GM18507 (cell line): ENCODE data around the gene UBFD1.
"Not testable (repeated sequence)": the region's sequence is repeated elsewhere in the genome, so short reads cannot be mapped to it uniquely, and the experiment has no call there.

Experiments used
- DNase-seq: peaks from one replicate; pipeline ENCODE4 v3.0.0; 2011; ENCODE audit warnings: low read depth; ENCODE audit not compliant: insufficient read length; ENCODE audit errors: extremely low spot score
- FAIRE-seq: peaks from 2 replicates; lab custom pipeline; 2011; peaks lifted over from hg19 to GRCh38; lab: Jason Lieb, UNC

The UBFD1 gene, protein sequence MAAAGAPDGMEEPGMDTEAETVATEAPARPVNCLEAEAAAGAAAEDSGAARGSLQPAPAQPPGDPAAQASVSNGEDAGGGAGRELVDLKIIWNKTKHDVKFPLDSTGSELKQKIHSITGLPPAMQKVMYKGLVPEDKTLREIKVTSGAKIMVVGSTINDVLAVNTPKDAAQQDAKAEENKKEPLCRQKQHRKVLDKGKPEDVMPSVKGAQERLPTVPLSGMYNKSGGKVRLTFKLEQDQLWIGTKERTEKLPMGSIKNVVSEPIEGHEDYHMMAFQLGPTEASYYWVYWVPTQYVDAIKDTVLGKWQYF

DNA sequence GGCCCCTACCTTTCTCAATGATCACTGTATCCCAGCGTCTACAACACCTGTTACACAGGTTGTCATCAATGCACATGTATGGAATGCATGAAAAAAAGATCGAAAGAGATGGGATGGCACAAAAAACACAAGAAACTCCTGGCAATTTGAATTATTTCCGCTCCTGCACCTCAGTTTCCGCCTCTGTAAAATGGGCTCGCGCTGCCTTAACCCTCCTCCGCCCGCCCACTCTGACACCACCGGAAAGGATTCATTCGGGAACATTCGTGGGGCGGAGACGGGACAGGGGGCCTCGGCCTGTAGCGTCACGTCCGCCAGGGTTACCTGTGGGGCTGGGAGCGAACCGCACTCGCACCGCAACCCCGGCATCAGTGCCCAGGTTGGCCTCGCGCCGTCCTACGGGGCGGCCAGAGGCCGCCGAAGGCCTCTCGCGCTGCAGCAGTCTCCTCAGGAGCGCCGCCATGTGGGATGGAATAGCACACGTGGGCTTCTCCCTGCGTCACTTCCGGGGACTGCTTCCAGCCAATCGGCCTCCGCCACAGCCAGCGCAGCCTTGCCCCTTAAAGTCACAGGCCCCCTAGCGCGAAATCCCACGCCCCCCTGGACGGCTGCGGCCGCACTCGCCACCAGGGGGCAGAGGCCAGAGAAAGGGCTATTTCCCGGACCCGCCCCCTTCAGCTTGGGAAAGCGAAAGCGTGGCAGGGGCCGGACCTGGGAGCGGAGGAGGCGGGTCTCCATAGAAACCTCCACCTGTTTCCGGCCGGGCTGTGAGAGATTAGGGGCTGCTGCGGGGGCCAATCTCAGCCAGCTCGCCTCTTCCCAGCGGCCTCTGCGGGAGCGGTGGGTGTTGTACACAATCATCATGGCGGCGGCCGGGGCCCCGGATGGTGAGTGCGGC lies at the start of gene UBFD1, which contains the start of gene EARS2:
TSS of gene UBFD1 (plus strand) at position 847 of the 898 bp plus-strand sequence. CDS start at position 863, 16 bp downstream.
TSS of gene EARS2 (minus strand) at position 470 of the 898 bp plus-strand sequence. CDS start at position 463, 7 bp downstream.
- FAIRE-seq = peak; percentile 94
- DNase-seq = peak; percentile 88

DNA sequence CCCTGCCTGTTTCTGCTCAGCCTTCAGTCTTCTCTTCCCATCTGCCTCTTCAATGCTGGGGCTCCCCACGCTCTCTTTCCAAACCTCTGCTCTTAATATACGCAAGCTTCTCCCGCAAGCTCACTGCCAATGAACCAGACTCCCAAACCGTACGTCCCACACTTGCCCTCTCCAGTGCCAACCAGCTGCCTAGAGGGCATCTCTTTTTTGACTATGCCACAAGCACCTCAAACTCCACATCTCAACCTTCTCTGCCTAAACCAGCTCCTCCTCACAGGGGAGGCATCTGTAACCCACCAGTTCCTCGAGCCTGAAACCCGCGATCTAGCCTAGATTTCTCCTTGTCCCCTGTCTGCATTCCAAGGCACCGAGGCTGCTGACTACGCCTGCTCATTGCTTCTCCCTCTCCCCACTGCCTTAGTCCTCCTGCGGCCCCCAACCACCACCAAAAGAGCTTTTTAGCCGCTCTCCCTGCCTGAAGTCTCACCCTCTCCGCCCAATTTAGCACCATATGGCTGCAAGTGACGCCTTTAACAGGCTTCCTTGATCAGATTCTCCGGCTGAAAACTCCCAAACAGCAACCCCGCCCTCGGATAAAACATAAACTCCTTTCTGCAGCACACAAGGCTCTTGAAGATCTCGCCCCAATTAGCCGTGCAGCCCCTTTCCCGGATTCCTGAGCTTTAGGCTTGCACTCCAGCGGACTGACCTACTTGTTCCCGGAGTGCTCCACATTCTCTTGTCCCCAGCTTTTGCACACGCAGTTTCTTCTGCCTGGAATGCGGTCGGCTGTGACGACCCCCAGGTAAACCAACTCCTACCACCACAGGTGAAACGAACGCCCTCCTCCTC lies 48.7 kb upstream of the UBFD1 start:
- DNase-seq = no peak
- peak; percentile 42 for FAIRE-seq

DNA sequence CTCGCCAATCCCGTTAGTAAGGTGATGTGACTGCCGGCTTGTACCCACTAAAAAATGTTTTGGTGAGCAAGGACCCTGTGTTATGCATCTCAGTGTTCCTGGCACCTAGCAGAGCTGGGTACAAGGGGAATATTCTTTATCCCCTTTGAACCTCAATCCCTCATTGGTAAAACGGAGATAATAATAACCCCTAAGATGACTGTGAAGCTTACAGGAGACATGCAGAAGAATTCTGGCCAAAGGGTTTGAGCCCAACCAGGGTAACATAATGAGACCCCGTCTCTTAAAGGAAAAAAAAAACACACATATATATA lies 48.1 kb upstream of the UBFD1 start:
- DNase-seq (no peak), FAIRE-seq (no peak)

DNA sequence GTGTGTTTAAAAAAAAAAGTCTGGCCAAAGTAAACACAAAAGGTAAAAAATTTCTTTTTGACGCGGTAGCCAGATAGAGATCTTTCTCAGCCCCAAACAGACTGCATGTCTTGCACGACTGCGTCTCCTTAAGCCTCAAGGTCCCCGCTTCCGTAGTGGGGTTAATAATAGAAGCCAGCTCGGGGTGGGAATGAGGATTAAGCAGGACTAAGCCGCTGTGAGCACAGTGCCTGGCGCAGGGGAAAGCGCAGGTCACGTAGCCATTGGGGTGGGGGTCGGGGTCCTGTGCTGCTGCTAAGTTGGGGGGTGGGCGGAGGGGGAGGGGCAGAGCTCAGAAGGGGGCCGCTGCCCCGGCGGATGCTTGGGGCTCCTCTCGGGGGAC lies 47.8 kb upstream of the UBFD1 start:
- DNase-seq (no peak), FAIRE-seq (no peak)

DNA sequence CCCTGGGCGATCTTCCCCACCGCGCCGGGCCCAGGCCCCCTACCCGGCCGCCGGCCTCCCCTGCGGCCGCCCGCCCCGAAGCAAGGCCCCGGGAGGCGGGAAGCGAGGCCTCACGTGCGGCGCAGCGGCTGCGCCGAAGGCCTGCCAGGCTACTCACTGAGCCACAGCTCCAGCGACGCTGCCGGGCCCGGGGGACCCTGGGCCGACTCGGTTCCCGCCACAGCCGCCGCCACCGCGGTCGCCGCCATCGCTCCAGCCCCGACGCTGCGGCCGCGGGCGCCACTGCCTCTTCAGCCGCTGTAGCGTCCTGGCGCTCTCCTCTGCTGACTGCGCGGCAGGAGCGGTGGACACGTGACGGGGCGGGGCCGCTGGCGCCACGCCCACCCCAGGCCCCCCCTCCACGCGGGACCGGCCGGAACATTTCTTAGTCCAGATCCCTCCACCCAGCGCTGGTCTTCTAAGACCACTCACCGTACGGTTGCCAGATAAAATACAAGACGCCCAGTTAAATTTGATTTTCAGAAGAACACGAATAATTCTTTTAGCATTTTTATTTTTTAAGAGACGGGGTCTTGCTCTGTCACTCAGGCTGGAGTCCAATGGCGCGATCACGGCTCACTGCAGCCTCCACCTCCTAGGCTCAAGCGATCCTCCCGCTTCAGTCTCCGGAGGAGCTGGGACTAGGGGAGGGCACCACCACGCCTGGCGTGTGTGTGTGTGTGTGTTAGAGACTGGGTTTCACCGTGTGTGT lies 47.2 kb upstream of the UBFD1 start, which contains the start of gene GGA2:
TSS of gene GGA2 (minus strand) at position 331 of the 751 bp plus-strand sequence. CDS start at position 248, 83 bp downstream.
- DNase-seq (peak; percentile 80), FAIRE-seq (peak; percentile 83)

DNA sequence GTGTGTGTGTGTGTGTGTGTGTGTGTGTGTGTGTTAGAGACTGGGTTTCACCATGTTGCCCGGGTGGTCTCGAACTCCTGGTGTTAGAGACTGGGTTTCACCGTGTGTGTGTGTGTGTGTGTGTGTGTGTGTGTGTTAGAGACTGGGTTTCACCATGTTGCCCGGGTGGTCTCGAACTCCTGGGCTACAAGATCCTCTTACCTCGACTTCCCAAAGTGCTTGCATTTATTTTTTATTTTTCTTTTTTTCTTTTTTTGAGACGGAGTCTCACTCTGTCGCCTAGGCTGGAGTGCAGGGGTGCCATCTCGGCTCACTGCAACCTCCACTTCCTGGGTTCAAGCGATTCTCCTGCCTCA lies 46.6 kb upstream of the UBFD1 start:
- DNase-seq, FAIRE-seq: not testable (repeated sequence)

DNA sequence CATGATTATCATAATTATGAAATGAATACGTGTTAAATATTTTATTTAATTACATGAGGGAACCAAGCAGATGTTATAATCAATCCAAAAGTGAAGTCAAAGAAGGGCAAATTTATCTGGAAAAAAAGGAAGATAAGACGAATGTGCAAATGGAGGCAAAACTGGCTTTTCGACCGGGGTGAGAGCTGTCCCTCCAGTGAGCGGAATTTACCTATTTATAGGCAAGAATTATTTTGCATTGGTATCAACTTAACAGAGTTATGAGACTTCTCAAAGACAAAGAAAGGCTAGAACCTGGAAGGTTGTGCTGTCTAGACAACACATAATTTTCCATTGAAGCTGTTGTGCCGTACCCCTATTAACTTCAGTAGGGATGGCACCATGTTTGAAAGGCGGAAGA lies 45.8 kb upstream of the UBFD1 start:
- FAIRE-seq = no peak
- DNase-seq = no peak

DNA sequence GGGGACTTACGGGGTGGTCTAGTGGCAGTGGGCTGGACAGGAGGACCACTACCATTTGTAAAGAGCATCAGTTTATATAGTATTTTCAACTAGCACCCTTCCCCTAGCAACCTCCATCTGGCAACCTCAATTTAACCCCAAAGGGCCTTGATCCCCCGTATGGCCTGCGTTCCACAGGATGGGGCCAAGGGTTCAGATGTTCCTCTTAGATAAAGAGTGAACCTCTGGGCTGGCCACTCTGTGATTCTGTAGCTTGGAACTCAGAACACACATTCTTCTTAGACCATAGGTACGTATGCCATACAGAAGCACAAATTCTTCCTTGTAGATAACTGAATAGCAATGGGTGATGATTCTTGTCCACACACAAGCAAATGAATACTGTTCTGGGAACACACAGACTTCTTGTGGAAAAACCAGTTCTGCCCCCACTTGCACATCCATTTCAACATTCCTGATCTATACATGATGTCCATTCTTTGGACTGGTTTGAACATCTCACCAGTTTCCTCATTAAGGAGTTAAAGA lies 45.3 kb upstream of the UBFD1 start:
- no peak for DNase-seq
- no peak for FAIRE-seq

DNA sequence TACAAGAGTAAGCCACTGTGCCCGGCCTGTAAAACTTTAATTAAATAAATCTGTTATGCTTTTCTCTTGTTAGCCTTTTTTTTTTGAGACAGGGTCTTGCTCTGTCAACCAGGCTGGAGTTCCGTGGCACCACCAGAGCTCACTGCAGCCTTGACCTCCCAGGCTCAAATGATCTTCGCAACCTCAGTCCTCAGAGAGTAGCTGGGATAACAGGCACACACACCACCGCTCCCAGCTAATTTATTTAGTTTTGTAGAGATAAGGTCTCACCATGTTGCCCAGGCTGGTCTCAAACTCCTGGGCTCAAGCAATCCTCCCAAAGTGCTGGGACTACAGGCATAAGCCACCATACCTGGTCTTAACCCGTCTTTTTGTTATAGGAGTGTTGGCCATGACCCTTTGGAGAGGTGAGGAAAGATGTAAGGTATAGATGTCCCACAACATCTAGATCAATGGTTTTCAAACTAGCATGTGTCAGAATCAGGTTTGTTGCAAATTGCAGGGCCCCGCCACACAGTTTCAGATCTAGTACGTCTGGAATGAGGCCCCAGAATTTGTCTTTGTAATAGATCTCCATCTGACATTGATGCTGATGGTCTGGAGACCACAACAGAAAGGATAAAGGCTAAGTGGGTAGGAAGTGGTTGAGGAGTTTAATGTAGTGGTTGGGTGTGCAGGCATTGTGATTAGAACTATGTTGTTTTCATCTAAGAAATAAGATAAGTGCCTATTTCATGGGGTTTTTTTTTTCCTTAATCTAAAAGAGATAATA lies 43.0 kb upstream of the UBFD1 start:
- no peak for DNase-seq

DNA sequence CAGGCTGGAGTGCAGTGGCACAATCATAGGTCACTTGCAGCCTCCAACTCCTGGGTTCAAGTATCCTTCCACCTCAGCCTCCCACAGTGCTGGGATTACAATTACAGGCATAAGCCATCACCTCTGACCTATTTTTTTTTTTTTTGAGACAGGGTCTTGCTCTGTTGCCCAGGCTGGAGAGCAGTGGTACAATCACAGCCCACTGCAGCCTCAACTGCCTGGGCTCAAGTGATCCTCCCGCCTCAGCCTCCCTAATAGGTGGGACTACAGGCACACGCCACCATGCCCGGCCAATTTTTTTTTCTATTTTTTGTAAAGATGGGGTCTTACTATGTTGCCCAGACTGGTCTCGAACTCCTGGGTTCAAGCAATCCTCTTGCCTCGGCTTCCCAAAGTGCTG lies 41.6 kb upstream of the UBFD1 start:
- FAIRE-seq = no peak
- no peak for DNase-seq

More for the DNA sequence above, 43.0 kb upstream of the UBFD1 start:
- FAIRE-seq = no peak

DNA sequence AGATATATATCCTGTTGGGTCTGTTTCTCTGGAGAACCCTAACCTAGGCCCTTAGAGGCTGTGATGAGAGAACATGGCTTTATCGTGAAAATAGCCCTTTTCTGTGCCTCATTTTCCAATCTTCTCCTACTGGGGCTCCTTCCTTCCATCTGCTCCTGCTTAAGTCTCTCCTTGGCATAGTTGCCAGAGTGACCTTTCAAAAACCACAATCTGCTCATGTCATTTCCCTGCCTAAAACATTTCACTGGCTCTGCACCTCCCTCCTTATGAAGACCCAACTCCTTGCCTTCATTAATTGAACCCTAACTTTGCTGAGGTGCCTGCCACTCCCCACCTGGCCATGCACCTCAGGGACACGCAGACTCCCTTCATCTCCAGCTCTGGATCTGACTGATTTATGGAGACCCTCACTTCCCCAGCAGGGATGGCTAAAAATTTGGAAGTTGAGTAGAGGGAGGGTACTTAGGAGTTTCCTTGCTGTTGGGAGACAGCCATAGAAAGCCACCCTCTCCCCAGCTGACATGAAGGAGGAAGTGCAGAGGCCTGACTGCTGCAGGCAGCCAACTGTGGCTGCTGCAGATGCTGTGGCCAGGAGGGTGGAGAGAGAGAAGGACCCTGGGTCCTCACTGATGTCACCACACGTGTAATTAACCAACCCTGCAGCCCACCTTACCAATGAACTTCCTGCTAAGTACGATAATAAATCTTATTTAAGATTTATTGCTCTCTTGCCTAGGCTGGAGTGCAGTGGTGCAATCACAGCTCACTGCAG lies 41.0 kb upstream of the UBFD1 start:
- no peak for FAIRE-seq
- no peak for DNase-seq

DNA sequence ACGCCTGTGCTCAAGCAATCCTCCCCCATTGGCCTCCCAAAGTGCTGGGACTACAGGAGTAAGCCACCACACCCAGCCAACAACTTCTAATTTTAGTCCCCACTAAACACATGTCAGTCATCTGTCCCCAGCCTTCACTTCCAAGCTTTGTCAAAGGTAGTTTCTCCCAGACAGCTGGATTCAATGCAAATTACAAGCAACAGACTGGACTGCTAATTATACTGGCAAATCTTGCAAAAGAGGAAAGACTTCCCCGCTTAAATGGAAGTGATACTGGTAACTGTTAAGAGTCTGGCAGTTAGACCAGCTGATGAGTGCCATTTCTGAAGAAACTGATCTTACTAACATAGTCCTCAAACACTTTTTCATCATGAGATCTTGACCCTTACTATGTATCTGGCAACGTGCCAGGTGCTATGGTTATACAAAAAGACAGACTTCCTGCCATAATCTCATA lies 39.1 kb upstream of the UBFD1 start:
- FAIRE-seq (peak; percentile 57), DNase-seq (no peak)

DNA sequence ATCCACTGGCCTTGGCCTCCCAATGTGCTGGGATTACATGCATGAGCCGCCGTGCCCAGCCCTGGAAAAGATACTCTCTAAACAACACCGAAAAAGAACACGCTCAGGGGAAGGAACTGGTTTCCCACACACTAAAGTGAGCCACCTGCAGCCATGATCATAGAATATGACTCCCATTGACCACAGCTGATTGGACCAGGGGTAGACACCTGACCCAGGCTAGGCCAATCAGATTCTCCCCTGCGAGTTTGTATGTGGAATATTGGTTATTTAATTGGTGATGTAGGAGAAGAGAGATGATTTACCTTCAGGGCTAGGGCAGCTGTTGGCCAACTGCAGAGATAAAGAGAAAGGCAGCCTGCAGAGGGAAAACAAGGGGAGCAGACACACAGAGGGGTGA lies 38.2 kb upstream of the UBFD1 start:
- DNase-seq (no peak), FAIRE-seq (peak; percentile 31)

DNA sequence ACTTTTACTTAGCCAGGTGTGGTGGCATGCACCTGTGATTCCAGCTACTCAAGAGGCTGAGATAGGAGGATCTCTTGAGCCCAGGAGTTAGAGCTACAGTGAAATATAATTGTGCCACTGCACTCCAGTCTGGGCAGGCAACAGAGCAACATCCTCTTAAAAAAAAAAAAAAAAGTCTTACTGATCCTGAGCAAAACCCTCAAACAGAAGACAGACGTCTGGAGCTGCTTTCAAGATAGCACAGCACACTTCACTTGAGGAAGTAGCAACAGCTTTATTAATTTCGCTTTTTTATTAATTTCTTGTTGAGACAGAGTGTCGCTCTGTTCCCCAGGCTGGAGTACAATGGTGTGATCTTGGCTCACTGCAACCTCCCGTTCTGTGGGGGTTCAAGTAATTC lies 37.0 kb upstream of the UBFD1 start:
- no peak for DNase-seq
- FAIRE-seq = peak; percentile 12

DNA sequence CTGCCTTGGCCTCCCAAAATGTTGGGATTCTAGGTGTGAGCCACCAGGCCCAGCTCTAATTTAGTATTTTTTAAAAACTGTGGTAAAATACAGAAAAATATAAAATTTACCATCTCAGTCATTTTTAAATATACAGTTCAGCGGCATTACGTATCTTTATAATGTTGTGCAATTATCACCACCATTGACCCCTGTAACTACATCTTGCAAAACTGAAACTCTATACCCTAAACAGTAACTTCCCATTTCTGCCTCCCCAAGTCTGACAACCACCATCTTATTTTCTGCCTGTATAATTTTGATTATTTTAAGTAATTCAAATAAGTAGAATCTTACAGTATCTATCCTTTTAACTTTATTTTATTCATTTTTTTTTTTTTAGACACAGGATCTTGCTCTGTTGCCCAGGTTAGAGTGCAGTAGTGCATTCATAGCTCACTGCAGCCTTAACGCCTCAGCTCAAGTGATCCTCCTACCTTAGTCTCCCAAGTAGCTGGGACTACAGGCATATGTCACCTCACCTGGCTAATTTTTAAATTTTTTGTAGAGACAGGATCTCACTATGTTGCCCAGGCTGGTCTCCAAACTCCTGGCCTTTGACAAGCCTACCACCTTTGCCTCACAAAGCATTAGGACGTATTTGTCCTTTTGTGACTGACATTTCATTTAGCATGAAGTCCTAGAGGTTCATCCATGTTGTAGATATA lies 36.3 kb upstream of the UBFD1 start:
- DNase-seq (no peak), FAIRE-seq (no peak)

DNA sequence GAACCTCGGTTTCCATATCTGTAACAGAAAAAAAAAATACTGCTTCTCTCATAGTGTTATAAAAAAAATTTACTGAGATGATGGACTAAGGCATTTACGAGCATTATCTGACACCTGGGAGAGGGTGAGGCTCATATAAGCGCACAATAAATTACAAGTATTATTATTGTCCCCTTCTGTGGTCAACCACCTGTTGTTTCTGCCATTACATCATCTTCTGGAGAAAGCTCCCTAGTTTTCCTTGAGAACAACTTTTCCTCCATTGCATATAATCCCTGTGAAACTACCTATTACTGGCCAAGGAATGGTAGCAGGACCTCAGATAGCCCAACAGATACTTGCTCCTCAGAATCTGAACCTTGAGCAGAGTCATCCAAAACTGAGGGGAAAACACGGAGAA lies 35.6 kb upstream of the UBFD1 start:
- DNase-seq (no peak), FAIRE-seq (no peak)

DNA sequence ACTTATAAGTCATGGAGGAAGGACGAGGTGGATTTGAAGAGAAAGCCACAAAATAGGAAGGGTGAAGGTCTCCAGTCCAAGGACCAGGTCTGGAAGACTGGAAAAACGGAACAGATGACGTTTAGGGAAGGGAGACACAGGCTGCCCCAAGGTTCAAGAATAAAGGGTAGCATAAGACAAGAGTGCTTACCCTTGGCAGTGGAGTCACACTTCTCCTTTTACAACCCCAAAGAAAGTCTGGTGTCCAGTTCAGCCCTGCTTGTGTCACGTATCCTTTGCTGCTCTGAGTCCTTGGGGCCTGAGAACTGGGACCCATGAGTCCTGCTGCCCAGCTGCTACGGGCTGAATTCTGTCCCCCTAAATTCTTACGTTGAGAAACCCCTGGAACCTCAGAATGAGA lies 34.2 kb upstream of the UBFD1 start:
- DNase-seq (no peak), FAIRE-seq (no peak)
